ENCODE results near the gene CDC42SE2.
"Not testable (repeated sequence)": the region's sequence is repeated elsewhere in the genome, so short reads cannot be mapped to it uniquely, and the experiment has no call there.

Gene CDC42SE2

GRCh38 chr5:131371835-131372234 lies 108.0 kb downstream of the CDC42SE2 start:
- no peak for DNase-seq

- DNase-seq, result no peak
These were observed 109.4 kb downstream of the CDC42SE2 start for GRCh38 chr5:131373265-131373664.

DNA sequence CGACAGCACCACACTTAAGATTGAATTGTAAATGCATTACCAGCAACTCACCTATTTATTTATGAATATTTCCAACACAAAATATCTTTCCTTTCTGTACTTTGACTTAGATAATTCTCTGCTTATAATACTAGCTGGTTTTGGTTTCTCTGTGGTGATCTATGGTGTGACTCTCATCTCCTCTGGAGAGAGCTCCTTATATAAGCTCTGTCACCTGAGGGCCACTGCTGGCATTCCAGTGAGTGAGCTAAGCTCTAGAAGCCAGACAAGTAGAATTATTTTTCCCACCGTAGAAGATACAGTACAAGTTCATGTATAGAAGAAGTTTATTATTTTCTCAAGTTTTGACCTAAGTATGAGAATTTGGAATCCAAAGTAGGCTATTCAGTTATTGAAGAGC lies 111.5 kb downstream of the CDC42SE2 start:
- no peak for DNase-seq

GRCh38 chr5:131377346-131377745 lies 113.5 kb downstream of the CDC42SE2 start:
- DNase-seq, result no peak

DNA sequence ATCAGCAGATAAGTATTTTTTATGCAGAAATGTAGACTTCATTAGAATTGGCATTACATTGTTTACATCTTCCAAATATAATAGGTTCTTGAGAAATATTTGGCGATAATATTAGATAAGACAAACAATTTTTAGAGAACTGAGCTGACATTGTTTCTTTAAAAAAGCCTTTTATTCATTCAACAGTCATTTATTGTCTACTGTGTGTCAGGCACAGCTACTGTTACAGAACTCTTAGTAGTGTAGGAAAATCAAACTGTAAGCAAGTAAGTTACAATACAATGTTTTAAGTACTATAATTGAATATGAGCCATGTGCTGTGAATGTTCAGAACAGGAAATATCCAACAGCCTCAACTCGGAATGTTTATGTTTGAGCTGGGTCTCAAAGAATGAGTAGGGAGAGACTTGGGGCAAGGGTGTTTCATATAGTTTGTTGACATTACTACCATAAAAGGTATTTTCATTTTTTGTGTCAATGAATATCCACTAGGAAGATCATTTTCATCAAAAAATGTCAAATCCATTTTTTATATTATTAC lies 114.0 kb downstream of the CDC42SE2 start:
- no peak for DNase-seq

- no peak for DNase-seq
These were observed 115.1 kb downstream of the CDC42SE2 start for GRCh38 chr5:131378721-131379541.

GRCh38 chr5:131379723-131380122 lies 115.9 kb downstream of the CDC42SE2 start:
- no peak for DNase-seq

DNA sequence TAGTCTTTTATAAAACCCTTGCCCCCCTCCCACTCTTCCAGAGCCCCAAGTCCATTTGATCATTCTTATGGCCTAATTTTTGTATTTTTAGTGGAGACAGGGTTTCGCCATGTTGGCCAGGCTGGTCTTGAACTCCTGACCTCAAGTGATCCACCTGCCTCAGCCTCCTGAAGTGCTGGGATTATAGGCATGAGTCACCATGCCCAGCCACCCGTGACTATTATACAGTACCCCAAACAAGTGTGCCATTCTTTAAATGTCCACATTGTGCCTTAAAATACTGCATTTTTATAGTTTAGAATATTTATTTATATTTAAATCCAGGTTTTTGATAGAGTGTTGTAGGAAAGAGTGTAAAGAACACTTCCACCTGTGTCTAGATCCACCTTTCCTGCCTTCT lies 116.4 kb downstream of the CDC42SE2 start:
- DNase-seq, result not testable (repeated sequence)

DNA sequence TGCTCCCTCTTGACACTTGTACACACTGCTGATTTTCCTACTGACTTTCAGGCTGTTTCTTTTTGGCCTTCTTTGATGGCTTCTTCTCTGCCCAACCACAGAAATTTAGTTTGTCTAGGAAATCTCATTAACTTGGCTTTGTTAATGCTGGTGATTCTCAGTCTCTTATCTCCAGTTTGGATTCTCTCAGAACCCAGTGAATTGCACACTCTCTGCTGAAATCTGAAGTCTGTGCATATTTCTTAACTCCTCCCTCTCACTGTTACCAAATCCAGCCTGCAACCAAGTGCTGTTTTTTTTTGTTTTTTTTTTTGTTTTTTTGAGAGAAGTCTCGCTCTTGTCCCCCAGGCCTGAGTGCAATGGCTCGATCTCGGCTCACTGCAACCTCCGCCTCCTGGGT lies 117.2 kb downstream of the CDC42SE2 start:
- no peak for DNase-seq

GRCh38 chr5:131381777-131382176 lies 117.9 kb downstream of the CDC42SE2 start:
- DNase-seq, result no peak

DNA sequence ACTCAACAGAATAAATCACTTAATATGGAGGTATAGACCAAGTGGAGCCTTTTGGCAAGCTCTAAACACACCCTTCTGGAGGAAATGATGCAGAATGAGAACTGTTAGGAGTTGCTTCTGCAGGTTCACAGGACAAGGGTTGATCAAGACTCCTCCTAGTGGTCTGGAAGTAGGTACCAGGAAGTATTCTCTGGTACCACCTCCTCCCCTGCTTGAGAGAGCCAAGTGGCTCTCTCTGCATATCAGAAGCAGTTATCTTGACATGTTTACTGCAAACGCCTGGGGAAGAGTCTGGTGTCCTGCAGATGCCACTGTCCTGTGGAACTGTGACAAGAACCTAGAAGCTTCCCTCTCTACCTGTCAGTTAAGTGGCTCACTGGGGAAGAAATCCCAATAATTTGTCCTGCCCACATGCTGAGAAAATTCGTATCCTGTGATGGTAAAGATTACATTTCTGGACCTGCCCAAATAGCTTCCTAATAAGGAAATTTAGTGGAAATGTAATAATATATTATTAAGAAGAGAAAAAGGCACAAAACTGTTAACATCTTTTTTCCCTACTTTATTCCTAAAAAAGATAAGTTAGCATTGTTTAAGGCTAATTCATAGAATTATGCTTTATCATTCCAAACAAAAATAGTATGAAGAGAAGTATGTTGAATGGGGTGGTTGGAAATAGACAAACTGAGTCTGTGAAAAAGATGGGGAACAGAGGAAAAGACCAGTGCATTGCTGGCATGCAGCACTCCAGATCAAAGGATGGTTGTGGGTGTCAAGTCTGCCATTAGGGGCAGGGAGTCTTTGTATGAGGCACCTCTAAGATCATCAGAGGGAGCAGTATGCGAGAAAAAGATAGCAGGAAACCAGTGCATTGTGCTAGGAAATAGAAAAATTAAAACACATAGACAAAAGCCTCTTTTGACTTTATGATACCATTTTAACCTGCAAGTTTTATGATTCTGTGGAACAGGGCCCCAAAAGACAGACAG lies 118.8 kb downstream of the CDC42SE2 start:
- DNase-seq, result peak; percentile 1

GRCh38 chr5:131384173-131384572 lies 120.3 kb downstream of the CDC42SE2 start:
- DNase-seq, result no peak

DNA sequence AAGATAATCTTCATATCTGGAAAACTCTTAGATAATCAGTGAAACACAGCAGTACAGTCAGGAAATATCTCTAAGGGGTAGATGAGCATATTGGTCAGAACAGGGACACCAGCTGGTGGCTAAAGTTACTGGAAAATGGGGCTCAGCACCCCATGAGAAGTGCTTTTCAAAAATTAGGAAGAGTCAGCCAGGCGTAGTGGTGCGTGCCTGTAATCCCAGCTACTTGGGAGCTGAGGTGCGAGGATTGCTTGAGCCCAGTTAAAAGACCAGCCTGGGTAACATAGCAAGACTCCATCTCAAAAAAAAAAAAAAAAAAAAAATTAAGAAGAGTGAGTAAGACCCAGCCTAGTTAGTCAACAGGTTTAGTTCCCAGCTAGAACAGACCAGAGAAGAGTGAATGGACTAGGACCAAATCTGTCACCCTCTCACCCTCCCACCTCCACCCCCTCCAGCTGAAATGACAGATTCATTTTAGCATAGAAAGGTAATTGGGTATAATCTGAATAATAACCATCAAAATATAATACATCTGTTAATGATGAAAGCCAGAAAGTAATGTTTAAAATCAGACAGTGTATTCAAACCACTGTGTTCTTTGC lies 120.9 kb downstream of the CDC42SE2 start:
- DNase-seq, result no peak

GRCh38 chr5:131386124-131386523 lies 122.3 kb downstream of the CDC42SE2 start:
- no peak for DNase-seq

DNA sequence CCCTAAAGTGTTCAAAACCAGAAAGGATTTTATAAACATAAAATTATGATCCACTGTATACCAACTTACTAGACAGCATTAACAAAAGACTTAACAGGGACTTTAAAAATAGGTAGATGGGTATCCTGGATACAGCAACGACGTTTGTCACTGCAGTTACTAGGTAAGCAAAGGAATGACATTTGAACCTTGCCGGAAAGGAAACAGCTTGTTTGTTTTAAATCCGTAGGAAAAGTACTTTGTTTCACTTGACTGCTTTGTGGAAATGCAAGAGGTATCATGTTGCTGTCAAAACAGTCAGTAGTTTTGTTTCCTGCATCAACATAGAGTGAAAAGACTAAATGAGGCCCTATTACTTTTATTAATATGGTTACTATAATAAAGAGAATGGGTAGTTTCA lies 122.9 kb downstream of the CDC42SE2 start:
- DNase-seq, result no peak

- DNase-seq, result no peak
These were observed 123.4 kb downstream of the CDC42SE2 start for GRCh38 chr5:131387255-131387654.

GRCh38 chr5:131389096-131389868 lies 125.4 kb downstream of the CDC42SE2 start:
- DNase-seq, result no peak

GRCh38 chr5:131389869-131390265 lies 126.0 kb downstream of the CDC42SE2 start:
- no peak for DNase-seq

- DNase-seq, result no peak
These were observed 128.7 kb downstream of the CDC42SE2 start for GRCh38 chr5:131392466-131393095.

- no peak for DNase-seq
These were observed 129.7 kb downstream of the CDC42SE2 start for GRCh38 chr5:131393498-131393968.

GRCh38 chr5:131394128-131394527 lies 130.3 kb downstream of the CDC42SE2 start:
- no peak for DNase-seq

GRCh38 chr5:131396015-131396414 lies 132.2 kb downstream of the CDC42SE2 start:
- DNase-seq, result no peak

Measured in NCI-H1694 (cell line).